Measurements from ENCODE around the gene NODAL.

Gene NODAL

DNA sequence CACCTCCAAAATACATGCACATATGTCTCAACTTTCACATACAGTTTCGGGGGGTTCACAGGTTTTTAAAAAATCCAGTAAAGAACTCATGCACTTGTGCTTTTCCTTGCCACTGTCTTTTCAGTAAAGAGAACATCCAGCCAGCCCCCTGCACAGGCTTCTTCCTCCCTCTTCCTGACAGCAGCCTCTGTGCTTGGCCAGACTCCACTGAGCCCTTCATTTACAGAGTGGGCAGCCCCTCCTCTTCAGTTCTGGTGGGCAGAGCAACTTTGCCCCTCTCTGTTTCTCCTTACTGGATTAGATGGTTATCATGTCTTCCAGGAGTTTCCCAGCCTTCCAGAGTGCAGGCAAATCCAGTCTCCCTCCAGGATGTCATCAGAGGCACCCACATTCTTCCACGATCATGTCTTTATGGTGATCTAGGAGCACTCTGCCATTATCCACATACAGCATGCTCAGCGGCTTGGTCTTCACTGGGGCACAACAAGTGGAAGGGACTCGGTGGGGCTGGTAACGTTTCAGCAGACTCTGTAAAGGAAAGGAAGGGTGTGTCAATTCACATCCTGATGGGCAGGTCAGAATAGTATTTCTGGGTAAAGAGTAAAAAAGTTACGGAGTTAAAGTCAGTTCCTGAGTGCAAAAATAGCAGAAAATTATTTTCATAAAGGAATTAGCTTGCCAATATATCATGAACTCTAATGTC lies 8.8 kb downstream of the NODAL start:
- DNase-seq = no peak

DNA sequence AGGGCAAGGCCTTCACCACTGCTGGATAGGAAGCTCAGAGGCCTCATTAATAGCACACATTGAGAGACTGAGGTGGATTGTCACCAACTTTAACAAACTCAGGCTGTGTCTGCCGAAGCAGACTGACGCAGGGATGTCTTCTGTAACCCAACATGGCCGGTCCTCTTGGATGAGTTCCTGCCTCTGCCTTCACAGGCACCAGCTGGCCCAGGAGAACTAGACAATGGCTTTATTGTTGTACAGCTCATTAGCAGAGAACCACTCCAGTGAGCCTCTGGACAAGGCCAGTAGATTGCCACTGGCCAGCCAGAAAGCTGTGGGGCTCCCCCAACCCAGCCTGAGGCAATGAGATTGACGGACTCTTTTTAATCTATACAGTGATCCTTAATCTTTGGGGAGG lies 9.4 kb downstream of the NODAL start:
- DNase-seq = no peak

DNA sequence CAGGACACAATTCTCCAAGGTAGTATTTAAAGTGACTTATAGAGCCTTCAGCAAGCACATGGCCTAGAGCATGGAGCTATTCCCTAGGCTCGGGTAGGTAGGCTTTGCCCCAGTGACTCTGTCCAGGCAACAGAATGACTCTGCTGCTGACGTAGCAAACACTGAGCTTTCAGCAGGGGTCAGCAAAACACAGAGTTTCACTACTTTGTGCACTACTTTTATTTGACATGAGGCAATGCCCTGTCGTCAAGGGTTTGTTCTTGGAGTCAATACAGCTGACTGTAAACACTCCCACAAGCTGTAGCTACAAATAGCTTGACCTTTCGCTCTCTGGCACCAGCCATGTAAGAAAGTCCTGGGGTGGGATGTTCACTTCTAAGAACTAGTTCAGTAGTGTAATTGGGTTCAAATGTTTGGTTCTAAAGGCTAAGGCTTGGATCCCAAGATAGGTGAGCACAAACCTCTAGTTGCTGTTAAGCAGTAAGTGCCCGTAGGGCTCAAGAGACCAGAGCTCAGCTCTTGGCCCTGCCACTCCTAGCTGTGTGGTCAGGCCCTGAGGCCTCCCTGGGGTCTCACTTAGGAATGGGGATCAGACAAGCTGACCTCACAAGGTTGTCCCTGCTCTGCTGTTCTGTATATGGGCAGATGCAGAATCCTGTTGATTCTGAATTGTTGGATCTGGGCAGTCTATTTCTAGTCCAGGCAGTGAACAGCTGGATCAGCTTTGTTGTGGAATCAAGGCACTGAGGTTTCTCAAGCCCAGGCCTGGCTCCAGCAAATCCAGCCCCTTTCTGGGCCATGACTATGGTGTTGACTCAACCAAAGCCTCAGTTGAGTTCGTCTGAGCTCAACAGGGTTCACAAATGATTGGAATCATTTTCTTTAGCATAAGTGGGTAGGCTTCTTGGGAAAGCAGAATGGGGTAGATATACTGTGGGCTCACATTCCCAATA lies 10.7 kb downstream of the NODAL start:
- DNase-seq = no peak

GRCh38 chr10:70426823-70427222 lies 14.7 kb downstream of the NODAL start:
- no peak for DNase-seq

DNA sequence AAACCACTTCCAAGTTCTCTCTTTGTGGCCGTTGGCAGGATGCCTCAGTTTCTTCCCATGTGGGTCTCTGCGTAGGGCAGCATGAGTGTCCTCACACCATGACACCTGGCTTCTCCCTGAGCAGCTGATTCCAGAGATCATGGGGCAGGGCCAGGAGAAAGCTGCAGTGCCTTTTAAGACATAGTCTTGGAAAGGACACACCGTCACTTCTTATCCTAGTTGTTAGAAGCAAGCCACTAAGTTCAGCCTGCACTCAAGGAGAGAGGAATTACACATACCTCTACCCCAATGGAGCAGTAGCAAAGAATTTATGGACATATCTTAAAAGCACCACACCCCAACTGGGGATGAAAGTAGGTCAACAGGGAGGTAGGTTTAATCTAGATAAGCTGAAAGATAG lies 16.4 kb downstream of the NODAL start:
- DNase-seq = no peak

GRCh38 chr10:70424320-70424719 lies 17.2 kb downstream of the NODAL start:
- DNase-seq = no peak

DNA sequence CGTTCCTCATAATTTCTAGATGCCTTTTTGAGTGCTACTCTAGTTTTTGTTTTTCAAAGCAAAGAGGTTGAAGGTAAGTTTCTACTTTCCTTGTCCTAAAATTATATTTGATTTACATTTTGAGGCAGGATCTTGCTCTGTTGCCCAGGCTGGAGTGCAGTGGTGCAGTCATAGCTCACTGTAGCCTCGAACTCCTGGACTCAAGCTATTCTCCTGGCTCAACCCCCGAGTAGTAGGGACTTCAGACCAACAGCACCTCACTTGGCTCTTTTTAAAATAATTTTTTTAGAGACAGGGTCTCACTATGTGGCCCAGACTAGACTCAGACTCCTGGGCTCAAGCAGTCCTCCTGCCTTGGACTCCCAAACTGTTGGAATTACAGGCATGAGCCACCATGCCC lies 22.8 kb downstream of the NODAL start:
- no peak for DNase-seq

DNA sequence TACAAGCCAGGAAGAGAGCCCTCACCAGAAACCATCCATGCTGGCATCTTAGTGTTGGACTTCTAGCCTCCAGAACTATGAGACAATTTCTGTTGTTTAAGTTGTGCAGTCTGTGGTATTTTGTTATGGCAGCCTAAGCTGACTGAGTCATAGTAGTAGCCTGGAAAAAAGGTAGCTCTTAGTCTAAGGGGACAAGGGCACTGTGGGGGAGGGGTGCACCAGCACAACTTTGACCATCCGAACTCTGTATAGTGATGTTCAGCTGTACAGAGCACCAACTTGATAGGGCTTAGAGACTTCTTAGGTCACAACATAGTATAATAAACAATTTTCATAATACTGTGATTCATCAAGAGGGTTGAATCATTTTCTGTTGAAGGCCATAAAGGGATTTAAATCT lies 23.3 kb downstream of the NODAL start:
- no peak for DNase-seq

GRCh38 chr10:70417568-70417967 lies 23.9 kb downstream of the NODAL start:
- DNase-seq = no peak

- DNase-seq = no peak
These were observed 29.1 kb downstream of the NODAL start for GRCh38 chr10:70412356-70412755.

- no peak for DNase-seq
These were observed 30.9 kb downstream of the NODAL start for GRCh38 chr10:70410608-70411007.

DNA sequence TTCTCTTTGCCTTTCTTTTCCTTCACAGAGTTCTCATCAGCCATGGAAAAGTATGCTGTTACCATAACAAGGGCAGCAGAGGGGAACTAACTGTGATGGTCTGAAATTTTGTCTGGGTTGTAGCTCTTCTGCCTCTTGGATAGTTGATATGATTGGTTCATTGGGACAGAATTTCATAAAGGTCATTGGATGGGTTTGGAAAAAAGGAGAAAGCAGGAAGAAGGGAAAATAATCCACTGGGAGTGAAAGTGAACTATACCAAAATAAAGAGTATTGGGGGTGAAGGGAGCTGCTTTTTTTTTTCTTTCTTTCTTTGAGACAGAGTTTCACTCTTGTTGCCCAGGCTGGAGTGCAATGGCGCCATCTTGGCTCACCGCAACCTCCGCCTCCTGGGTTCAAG lies 31.7 kb downstream of the NODAL start:
- DNase-seq = no peak

DNA sequence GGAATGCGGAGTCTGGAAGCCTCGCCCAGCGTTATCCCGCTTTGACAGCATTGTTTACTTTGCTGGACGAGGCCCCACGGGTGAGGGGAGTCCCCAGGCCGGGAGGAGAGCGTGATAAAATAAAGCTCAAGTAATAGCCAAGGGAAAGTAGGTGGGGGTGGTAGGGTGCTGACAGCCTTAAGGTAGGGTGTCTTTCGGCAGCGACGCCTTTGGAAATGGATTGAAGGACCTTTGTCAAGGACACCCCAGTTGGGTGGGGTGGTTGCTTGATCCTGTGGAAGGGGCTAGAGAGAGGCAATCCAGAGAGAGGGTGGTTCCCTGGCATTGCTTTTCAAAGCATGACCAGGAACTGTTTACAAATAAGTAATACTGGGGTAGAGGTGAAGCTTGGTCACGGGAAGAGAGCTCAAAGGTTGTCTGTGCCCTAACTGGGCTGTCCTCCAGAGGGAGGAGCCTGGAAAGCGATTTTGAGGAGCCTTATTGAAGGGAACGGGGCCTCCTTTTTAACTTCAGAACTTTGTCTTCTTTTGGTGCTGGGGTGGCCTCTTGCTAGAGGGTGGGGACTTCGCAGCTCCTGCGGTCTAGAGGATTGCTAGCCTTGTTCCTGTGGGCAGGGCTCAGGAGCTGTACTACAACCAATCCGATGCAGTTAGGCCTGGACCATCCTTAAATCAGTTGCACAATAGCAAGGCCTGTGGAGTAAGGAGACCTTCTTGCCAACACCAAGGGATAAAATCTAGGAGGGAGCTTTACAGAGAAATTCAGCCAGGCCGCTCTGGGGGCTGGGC lies 36.2 kb downstream of the NODAL start:
- no peak for DNase-seq

- no peak for DNase-seq
These were observed 36.8 kb downstream of the NODAL start for GRCh38 chr10:70404787-70405036.

DNA sequence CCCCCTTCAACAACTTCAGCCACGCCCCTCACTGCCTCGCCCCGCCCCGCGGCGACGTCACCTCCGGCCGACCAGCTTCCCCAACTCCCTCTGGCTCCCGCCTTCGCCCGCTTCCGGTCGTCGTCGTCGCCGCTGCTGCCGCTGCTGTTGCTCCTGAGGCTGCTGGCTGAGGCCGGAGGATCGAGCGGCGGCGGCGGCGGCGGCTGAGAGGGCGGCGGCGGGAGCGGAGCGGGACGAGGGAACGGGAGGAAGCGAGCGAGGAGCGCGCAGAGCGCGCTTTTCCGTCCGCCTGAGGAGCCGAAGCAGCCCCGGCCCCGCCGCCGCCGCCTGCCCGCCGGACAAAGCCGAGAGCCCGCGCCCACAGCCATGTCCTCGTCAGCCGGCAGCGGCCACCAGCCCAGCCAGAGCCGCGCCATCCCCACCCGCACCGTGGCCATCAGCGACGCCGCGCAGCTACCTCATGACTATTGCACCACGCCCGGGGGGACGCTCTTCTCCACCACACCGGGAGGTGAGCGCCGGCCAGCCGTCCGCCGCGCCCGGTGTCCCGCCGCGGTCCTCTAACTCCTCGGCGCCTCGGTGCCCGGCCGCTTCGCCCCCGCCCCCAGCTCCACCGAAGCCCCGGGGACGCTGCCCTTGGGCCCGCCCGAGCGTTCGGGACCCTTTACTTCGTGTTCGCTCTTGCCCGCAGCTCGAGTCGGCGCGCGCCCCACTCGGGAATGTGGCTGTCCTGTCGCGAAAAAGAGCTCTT lies 37.3 kb downstream of the NODAL start, which contains the start of gene EIF4EBP2:
Gene EIF4EBP2, plus strand, starts transcription at position 110 of the 751 bp plus-strand sequence. Its CDS starts 257 bp downstream, at position 367.
- peak; percentile 70 for DNase-seq

DNA sequence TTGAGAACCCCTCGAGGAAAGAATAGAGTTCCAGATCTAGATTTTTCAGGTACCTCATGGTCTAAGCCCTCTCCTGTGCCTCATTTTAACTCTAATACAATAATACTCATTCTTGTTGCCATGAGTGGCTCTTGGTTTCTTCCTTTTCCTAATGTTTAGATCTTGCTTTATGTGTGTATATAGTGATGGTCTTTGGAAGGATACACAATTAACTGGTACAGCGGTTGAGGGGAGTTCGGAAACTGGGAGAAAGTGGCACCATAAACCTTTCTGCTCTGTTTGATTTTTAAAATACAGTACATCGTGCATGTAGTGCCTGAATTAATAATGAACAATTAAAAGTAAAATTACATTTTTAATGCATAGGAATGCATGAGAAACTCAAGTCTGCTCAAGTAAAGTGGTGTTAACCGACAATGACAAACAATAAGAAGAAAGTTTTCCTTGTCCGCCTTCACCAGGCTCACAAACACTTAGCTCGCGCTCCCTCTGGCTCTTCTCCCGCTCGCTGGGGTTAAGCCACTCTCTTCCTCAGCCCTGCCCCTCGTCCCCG lies 37.9 kb downstream of the NODAL start:
- no peak for DNase-seq

GRCh38 chr10:70399177-70399576 lies 42.3 kb downstream of the NODAL start:
- DNase-seq = no peak

GRCh38 chr10:70396140-70396539 lies 45.3 kb downstream of the NODAL start:
- DNase-seq = no peak

DNA sequence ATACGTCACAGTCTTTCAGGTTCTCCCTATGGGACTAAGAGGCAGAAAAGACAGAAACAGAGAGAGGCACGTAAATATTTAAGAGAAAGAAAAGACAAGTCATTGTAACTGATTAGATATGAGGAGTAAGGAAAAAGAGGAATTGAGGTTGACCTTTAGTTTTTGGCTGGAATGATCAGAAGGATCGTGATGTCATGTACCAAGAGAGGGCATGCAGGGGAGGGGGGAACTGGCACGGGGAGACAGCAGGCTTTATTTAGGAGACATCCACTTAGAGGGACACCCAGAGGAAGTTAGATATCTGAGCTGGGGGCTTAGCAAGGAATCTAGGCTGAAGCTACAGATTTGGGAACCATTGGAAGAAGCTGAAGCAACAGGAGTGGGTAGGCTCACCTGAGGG lies 49.8 kb downstream of the NODAL start:
- DNase-seq = no peak
